Mesenchymal stem cell (in vitro differentiated cells and primary cell): ENCODE measurements around the gene MINDY3.
A peak's percentile ranks its signal among the peaks of the same experiment; 100 is the strongest.

Experiments
- DNase-seq: peaks from one replicate; pipeline ENCODE4 v3.0.0-alpha.2; 2013
- H2AFZ ChIP-seq: one replicate; pipeline ENCODE4 v1.6.1; 2013; ENCODE audit warnings: low read depth, mild to moderate bottlenecking, control low read depth, inconsistent platforms, low read length, moderate library complexity
- H2AK5ac ChIP-seq: 2 replicates; pipeline ENCODE4 v1.6.1; 2013; ENCODE audit warnings: low read length, moderate library complexity, mild to moderate bottlenecking, inconsistent platforms; ENCODE audit not compliant: severe bottlenecking
- H2BK120ac ChIP-seq: one replicate; pipeline ENCODE4 v1.6.1; 2013; ENCODE audit warnings: low read depth, mild to moderate bottlenecking, inconsistent platforms, low read length, moderate library complexity
- H2BK12ac ChIP-seq, 2 experiments: one replicate each; pipeline ENCODE4 v1.6.1; 2013; ENCODE audit warnings: inconsistent platforms in 2 of 2, low read length in 2 of 2, mild to moderate bottlenecking in 2 of 2, moderate library complexity in 2 of 2, control low read depth in 1 of 2
- H2BK15ac ChIP-seq: one replicate; pipeline ENCODE4 v1.6.1; 2013; ENCODE audit warnings: mild to moderate bottlenecking, low read depth, inconsistent platforms; ENCODE audit not compliant: poor library complexity, severe bottlenecking
- H2BK5ac ChIP-seq: 2 replicates; pipeline ENCODE4 v1.6.1; 2013; ENCODE audit warnings: low read depth, mild to moderate bottlenecking, low read length, control low read depth, inconsistent platforms; ENCODE audit not compliant: poor library complexity, severe bottlenecking
- H3K14ac ChIP-seq, 2 experiments: one replicate each; pipeline ENCODE4 v1.6.1; 2013; ENCODE audit warnings: inconsistent platforms in 2 of 2, low read length in 2 of 2, control low read depth in 1 of 2, mild to moderate bottlenecking in 1 of 2, moderate library complexity in 1 of 2
- H3K18ac ChIP-seq, 2 experiments: one replicate each; pipeline ENCODE4 v1.6.1; 2013; ENCODE audit warnings: inconsistent platforms in 2 of 2, low read length in 2 of 2, control low read depth in 1 of 2, low read depth in 1 of 2, mild to moderate bottlenecking in 1 of 2
- H3K23ac ChIP-seq, 2 experiments: one replicate each; pipeline ENCODE4 v1.6.1; 2013; ENCODE audit warnings: inconsistent platforms in 2 of 2, low read length in 2 of 2, mild to moderate bottlenecking in 2 of 2, moderate library complexity in 2 of 2, control low read depth in 1 of 2
- H3K27ac ChIP-seq: 2 replicates; pipeline ENCODE4 v1.5.1; 2013; ENCODE audit warnings: mild to moderate bottlenecking, moderate library complexity, low read length, control low read depth, inconsistent platforms; ENCODE audit not compliant: poor library complexity, severe bottlenecking
- H3K27me3 ChIP-seq, 2 experiments: 2 replicates each; pipeline versions ENCODE4 v1.6.1 to v1.7.0; 2013; ENCODE audit warnings: low read length in 2 of 2, mild to moderate bottlenecking in 2 of 2, moderate library complexity in 2 of 2, control low read depth in 1 of 2, inconsistent platforms in 1 of 2; ENCODE audit not compliant: control insufficient read depth in 1 of 2, insufficient read depth in 1 of 2
- H3K36me3 ChIP-seq, 2 experiments: 2 replicates each; pipeline versions ENCODE4 v1.6.1 to v1.7.0; 2013; ENCODE audit warnings: low read length in 2 of 2, control low read depth in 1 of 2, inconsistent platforms in 1 of 2, low read depth in 1 of 2, mild to moderate bottlenecking in 1 of 2; ENCODE audit not compliant: insufficient read depth in 2 of 2, control insufficient read depth in 1 of 2
- H3K4ac ChIP-seq, 2 experiments: one replicate each; pipeline ENCODE4 v1.6.1; 2013; ENCODE audit warnings: inconsistent platforms in 2 of 2, low read length in 2 of 2, mild to moderate bottlenecking in 2 of 2, moderate library complexity in 2 of 2, control low read depth in 1 of 2, low read depth in 1 of 2
- H3K4me1 ChIP-seq: 2 replicates; pipeline ENCODE4 v1.6.1; 2013; ENCODE audit warnings: low read depth, low read length, control low read depth; ENCODE audit not compliant: control insufficient read depth, insufficient read depth
- H3K4me2 ChIP-seq: 2 replicates; pipeline ENCODE4 v1.6.1; 2013; ENCODE audit warnings: low read length, mild to moderate bottlenecking, inconsistent platforms; ENCODE audit not compliant: poor library complexity, severe bottlenecking
- H3K4me3 ChIP-seq, 2 experiments: 2 replicates each; pipeline versions ENCODE4 v1.5.1 to v1.7.0; 2013; ENCODE audit warnings: low read length in 2 of 2, mild to moderate bottlenecking in 2 of 2, control low read depth in 1 of 2, low read depth in 1 of 2; ENCODE audit not compliant: insufficient read depth in 1 of 2
- H3K79me1 ChIP-seq: replicated peaks from 2 replicates; pipeline ENCODE4 v1.6.1; 2013; ENCODE audit warnings: mild to moderate bottlenecking, control low read depth, low read length, inconsistent platforms; ENCODE audit not compliant: poor library complexity, severe bottlenecking
- H3K9ac ChIP-seq: 2 replicates; pipeline ENCODE4 v1.7.0; 2013; ENCODE audit warnings: mild to moderate bottlenecking, low read length, moderate library complexity
- H3K9me3 ChIP-seq: 2 replicates; pipeline ENCODE4 v1.7.0; 2013; ENCODE audit warnings: mild to moderate bottlenecking, low read length; ENCODE audit not compliant: control insufficient read depth
- H4K8ac ChIP-seq: one replicate; pipeline ENCODE4 v1.6.1; 2013; ENCODE audit warnings: inconsistent platforms, mild to moderate bottlenecking, low read length, moderate library complexity
- H4K91ac ChIP-seq: one replicate; pipeline ENCODE4 v1.6.1; 2013; ENCODE audit warnings: mild to moderate bottlenecking, low read length, inconsistent platforms
- WGBS: methylation state at CpG from one replicate; pipeline ENCODE4 v1.1.7; 2013; ENCODE audit warnings: mixed read lengths; 5-methylcytosine and 5-hydroxymethylcytosine counted together

The MINDY3 gene

DNA sequence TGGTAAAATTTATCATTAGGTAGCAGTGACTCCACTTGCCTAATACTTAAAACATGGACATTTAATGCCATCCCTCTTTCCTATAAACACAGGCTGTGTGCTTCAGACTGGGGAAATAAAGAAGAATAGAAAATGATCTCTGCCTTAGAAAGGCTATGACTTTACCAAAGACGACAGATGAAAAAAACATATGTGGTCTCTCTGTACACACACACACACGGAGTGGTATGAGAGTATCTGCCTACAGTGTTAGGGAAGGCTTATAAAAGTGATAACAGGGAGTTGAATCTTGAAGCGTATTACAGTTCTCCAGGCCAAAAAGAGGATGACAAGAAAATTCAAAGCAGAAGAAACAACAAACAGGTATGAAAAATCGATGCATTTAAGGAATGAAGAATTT lies 38.2 kb downstream of the MINDY3 start:
- Histone ChIP-seq H3K36me3 (peaks cover 3 to 56% of the 10 kb centered on the region in 2 experiments), H2AK5ac (no peak overlapping the region), H3K4ac (no peak overlapping the region), H3K4me2 (no peak overlapping the region), H3K23ac (no peak overlapping the region), H3K18ac (no peak overlapping the region), H2BK12ac (no peak overlapping the region), H3K9ac (no peak overlapping the region), H4K8ac (no peak overlapping the region), H3K79me1 (peaks cover 10% of the 10 kb centered on the region), H2AFZ (no peak overlapping the region), H4K91ac (no peak overlapping the region), H3K27me3 (no peaks in the 10 kb centered on the region), H3K14ac (no peak overlapping the region), H3K27ac (no peak overlapping the region), H2BK120ac (no peak overlapping the region), H2BK5ac (no peak overlapping the region), H2BK15ac (no peak overlapping the region), H3K9me3 (no peaks in the 10 kb centered on the region), H3K4me3 (no peak overlapping the region), H3K4me1 (no peaks in the 10 kb centered on the region)
- DNase-seq, result no peak
- 95% methylated on average over 4 of the region's 4 CpGs for WGBS

DNA sequence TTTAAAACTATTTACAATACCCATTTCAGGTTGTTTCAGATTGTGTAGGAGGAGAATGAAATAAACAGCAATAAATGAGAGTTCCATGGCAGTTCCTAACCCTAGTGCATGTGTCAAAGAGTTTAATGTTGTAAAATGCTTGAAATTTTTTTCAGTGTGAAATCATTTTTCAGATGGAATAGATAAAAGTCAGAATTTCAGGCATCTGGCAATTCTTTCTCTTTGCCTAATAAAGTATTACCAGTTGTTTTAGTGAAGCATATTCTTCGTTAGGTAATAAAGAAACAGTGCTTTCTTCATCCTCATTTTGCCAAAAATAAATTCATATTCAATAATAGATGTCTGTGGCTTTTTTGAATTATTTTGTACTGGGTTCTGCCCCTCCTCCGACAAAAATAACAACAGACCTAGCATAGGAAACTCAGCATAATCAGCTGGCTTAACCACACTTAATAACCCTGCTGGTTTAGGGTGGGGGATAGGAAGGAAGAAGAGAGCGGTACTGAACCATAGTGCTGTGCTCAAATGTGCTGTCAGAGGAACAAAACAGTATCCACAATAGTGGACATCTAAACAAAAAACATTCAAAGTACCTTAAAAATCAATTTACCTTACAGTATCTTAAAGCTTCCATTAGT lies 39.1 kb downstream of the MINDY3 start:
- Histone ChIP-seq H3K9me3 (no peaks in the 10 kb centered on the region), H2AFZ (no peak overlapping the region), H3K23ac (no peak overlapping the region), H3K4me3 (no peak overlapping the region), H3K4me2 (no peak overlapping the region), H2AK5ac (no peak overlapping the region), H2BK120ac (no peak overlapping the region), H3K14ac (no peak overlapping the region), H3K9ac (no peak overlapping the region), H3K4me1 (no peaks in the 10 kb centered on the region), H3K4ac (no peak overlapping the region), H4K8ac (no peak overlapping the region), H2BK5ac (no peak overlapping the region), H3K36me3 (peaks cover 3 to 61% of the 10 kb centered on the region in 2 experiments), H3K27me3 (no peaks in the 10 kb centered on the region), H2BK12ac (no peak overlapping the region), H3K18ac (no peak overlapping the region), H2BK15ac (no peak overlapping the region), H3K27ac (no peak overlapping the region), H4K91ac (no peak overlapping the region), H3K79me1 (peaks cover 8% of the 10 kb centered on the region)
- DNase-seq, result no peak
- WGBS, result no CpG with 5 or more reads among the region's 3 CpGs

DNA sequence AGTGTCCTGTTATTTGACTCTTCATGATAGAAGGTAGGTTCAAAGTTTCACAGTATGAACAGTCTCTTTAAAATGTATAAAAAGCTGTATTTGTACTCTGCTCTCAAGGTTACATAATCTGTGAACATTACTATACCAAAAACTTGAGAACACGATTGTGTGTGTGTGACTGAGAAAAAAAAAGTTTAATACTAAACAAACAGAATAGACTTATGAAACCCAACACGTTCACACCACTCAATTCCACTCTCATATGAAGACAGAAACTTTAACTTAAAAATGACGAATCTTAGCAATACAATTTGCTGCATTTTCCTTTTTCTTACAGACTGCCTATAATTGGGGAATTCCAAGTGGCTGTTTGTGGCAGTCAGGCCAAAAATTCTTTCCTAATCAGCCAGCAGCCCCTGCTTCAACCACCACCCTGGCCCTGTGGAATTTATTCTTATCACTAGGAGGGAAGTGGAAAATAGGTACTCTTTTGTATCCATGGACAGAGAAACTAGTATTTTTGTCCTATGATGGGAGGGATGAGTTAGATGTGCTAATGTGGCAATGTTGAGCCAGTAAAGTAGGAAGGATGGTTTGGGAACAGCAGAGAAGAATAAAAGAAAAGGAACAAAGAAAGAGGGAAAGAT lies 42.8 kb downstream of the MINDY3 start:
- Histone ChIP-seq H3K14ac (no peak overlapping the region), H3K79me1 (peaks cover 6% of the 10 kb centered on the region), H3K9me3 (no peaks in the 10 kb centered on the region), H2AK5ac (no peak overlapping the region), H3K4me2 (no peak overlapping the region), H3K4me1 (no peaks in the 10 kb centered on the region), H3K4me3 (no peak overlapping the region), H2BK5ac (no peak overlapping the region), H3K27me3 (no peaks in the 10 kb centered on the region), H3K18ac (no peak overlapping the region), H2BK120ac (no peak overlapping the region), H3K23ac (no peak overlapping the region), H3K4ac (no peak overlapping the region), H4K8ac (no peak overlapping the region), H2BK15ac (no peak overlapping the region), H3K36me3 (peaks cover 3 to 74% of the 10 kb centered on the region in 2 experiments), H2AFZ (no peak overlapping the region), H4K91ac (no peak overlapping the region), H2BK12ac (no peak overlapping the region), H3K9ac (no peak overlapping the region), H3K27ac (no peak overlapping the region)
- 80% methylated on average over 2 of the region's 3 CpGs for WGBS
- peak; percentile 7 for DNase-seq

DNA sequence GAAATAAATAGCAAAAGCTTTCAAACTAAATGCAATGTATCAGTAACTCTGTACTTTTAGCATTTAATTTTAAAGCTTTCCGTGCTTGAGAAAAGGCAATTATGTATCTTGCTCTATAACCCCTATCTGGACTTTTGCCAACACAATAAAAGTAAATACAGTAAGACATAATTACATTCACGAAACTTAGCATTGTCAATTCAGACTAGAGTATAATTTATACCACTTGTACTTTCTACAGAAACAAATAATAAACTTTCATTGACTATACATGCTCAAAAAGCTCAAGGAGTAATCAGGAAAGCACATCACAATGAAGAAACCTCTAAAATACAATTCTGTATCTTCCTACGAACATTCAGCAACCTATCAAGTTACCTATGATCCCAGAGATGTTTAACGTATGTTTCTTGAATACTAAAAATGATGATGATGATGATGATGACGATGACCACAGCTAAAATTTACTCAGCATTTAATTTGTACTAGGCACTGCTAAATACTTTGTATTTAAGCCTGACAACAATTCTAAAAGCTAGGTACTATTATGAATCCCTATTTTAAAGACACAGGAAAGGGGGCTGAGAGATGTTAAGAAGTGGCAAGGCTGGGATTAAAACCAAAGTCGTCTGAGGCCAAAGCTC lies 44.9 kb downstream of the MINDY3 start:
- 97% methylated on average over 2 of the region's 6 CpGs for WGBS
- H3K14ac ChIP-seq, result no peak overlapping the region
- no peak overlapping the region for H3K23ac ChIP-seq

More for the DNA sequence above, 44.9 kb downstream of the MINDY3 start:
- no peak overlapping the region for H3K4me3 ChIP-seq
- H2AK5ac ChIP-seq, result no peak overlapping the region
- no peaks in the 10 kb centered on the region for H3K27me3 ChIP-seq
- H3K27ac ChIP-seq, result no peak overlapping the region
- H2BK12ac ChIP-seq, result no peak overlapping the region
- H2AFZ ChIP-seq, result no peak overlapping the region
- H3K4me1 ChIP-seq, result no peaks in the 10 kb centered on the region
- H3K9me3 ChIP-seq, result no peaks in the 10 kb centered on the region
- H3K36me3 ChIP-seq, result peaks cover 3 to 54% of the 10 kb centered on the region in 2 experiments
- no peak overlapping the region for H3K18ac ChIP-seq
- no peak for DNase-seq
- no peak overlapping the region for H2BK5ac ChIP-seq
- H4K91ac ChIP-seq, result no peak overlapping the region
- peaks cover 5% of the 10 kb centered on the region for H3K79me1 ChIP-seq
- no peak overlapping the region for H3K9ac ChIP-seq
- no peak overlapping the region for H4K8ac ChIP-seq
- H2BK120ac ChIP-seq, result no peak overlapping the region
- no peak overlapping the region for H3K4me2 ChIP-seq
- no peak overlapping the region for H2BK15ac ChIP-seq
- H3K4ac ChIP-seq, result no peak overlapping the region
